Measurements from ENCODE around the gene SBF1. TPM values are rescaled to one million over a fixed set of nuclear protein-coding genes. Genes with fewer than 3 reads are reported as not detected.

The SBF1 gene
- total and polyA plus RNA-seq, 2 of the 13 experiments (the other 11 are each of a cell fraction or from before 2014, with no cell fraction given): 31.7 to 40.9 TPM

DNA sequence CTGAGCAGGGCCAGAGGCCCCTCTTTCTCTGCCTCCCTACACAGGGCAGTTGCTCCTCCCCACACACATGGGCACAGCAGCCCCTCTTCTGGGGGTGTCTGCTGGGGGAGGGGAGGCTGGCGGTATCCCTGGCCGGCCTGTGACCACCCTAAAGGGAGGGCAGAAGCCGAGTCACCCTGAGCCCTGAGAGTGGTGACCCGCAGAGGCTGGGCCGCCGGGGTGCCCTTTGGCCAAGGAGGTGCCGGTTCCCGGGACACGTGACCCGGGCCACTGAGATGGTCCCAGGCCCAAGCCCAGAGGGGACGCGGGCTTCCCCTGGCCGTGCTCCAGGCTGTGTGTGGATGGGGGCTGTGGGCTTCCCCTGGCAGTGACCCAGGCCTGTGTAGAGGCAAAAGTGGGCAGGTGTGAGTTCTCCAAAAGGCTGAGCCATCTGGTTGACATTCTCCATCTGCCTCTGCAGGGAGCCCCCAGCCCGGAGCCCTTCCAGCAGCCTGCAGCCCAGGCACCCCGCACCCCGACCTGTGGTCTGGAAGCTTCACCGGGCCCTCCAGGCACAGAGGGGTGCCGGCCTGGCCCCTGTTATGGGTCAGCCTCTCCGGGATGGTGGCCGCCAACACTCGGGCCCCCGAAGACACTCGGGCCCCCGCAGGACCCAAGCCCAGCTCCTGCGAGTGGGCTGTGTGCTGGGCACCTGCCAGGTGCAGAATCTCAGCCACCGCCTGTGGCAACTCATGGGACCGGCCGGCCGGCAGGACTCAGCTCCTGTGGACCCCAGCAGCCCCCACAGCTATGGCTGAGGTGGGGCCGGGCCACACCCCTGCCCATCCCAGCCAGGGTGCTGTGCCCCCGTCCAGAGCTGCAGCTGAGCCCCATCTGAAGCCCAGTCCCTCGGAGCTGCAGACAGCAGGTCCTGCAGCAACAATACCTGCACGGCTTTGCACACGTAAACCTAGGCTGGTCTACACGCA lies 7.6 kb upstream of the SBF1 start:
- FAIRE-seq (no peak), ATAC-seq (peak; percentile 9), DNase-seq (ENCODE audit: low spot score) (no peak)
- POLR2A ChIA-PET: interaction anchor here (0.7 to 2.1 kb wide), 5 partner anchors 12 to 43 kb away, joined by 3 to 5 read pairs (median 4); partner anchors contain the start of genes LMF2, NCAPH2 and SCO2
- H4K20me1 ChIP-seq (ENCODE audit: insufficient read depth, low read length): no peaks in the 10 kb centered on the region; the same call in 1 of the 2 replicates
- peak overlapping the region; percentile 76 for H3K9ac ChIP-seq (ENCODE audit: insufficient read depth, low read depth, low read length)
- peaks cover 59% of the 10 kb centered on the region for H3K4me1 ChIP-seq (ENCODE audit: insufficient read depth, low read length)
- H3K36me3 ChIP-seq (replicated peaks in 1 of 2; ENCODE audit: control insufficient read depth in 1 of 2, insufficient read depth in 2 of 2, low read length in 2 of 2): no peaks in the 10 kb centered on the region
- intact Hi-C loops (cut with micrococcal nuclease; ENCODE audit: unreplicated experiment) (no loop called here), in situ Hi-C loops (cut with HindIII; ENCODE audit: extremely low pct_ligation_motif_present, low pct_unique_long_range_greater_than_20kb) (no loop called here)
- WGBS (ENCODE audit: low lambda C conversion rate): 90% methylated on average over 9 of the region's 35 CpGs
- BruUV-seq (replicated peaks): no TSS peak
- H3K27me3 ChIP-seq (ENCODE audit: control insufficient read depth in 1 of 2, insufficient read depth in 2 of 2, low read length in 2 of 2): peaks cover 0 to 4% of the 10 kb centered on the region in 2 experiments; a peak in 1 of 5 replicates
- H3K79me2 ChIP-seq (ENCODE audit: insufficient read depth, low read length): no peaks in the 10 kb centered on the region
- H3K4me2 ChIP-seq (ENCODE audit: low read depth, low read length): peak overlapping the region; percentile 77
- H3K27ac ChIP-seq (ENCODE audit: extremely low read length, insufficient read depth, low read length): peak overlapping the region; percentile 31
- CTCF ChIA-PET (ENCODE audit: low intra/inter-chr PET ratio, low total read pairs): no interaction called here
- H2AFZ ChIP-seq (ENCODE audit: low read length): no peak overlapping the region
- H3K4me3 ChIP-seq (replicated peaks in 1 of 3; ENCODE audit: insufficient read depth in 1 of 3, low read depth in 2 of 3, low read length in 3 of 3): peak overlapping the region; percentile 75 to 76 (median 75)
- H3K9me3 ChIP-seq (ENCODE audit: low read length): no peaks in the 10 kb centered on the region
- no peak for TF ChIP-seq ZNF30 (CRISPR knock-in tag; IDR thresholded peaks at IDR 0.05)
- TF ChIP-seq ZMYM4 (CRISPR knock-in tag; IDR thresholded peaks at IDR 0.05): no peak
- TF ChIP-seq ZNF563 (CRISPR knock-in tag; IDR thresholded peaks at IDR 0.05): no peak
- no peak; the same call in 1 of the 2 replicates for TF ChIP-seq ZNF891 (CRISPR knock-in tag; IDR thresholded peaks at IDR 0.05)
- TF ChIP-seq TRIM24 (CRISPR knock-in tag; IDR thresholded peaks at IDR 0.05): no peak
- no peak for TF ChIP-seq SMC3 (IDR thresholded peaks at IDR 0.05; ENCODE audit: low read length)
- TF ChIP-seq ZNF790 (CRISPR knock-in tag; IDR thresholded peaks at IDR 0.05; ENCODE audit: borderline replicate concordance): no peak
- no peak for TF ChIP-seq SETDB1 (CRISPR knock-in tag; IDR thresholded peaks at IDR 0.05; ENCODE audit: borderline replicate concordance)
- no peak for TF ChIP-seq ZBTB20 (CRISPR knock-in tag; IDR thresholded peaks at IDR 0.05; ENCODE audit: borderline replicate concordance, low read depth)
- TF ChIP-seq ZNF720 (CRISPR knock-in tag; IDR thresholded peaks at IDR 0.05): no peak
- no peak for TF ChIP-seq ZNF772 (CRISPR knock-in tag; IDR thresholded peaks at IDR 0.05)
- TF ChIP-seq BHLHE40 (IDR thresholded peaks at IDR 0.05; ENCODE audit: low read length): peak; percentile 10; the same call in 1 of the 2 replicates
- TF ChIP-seq ETV6 (CRISPR knock-in tag; conservative IDR thresholded peaks at IDR 0.05): no peak
- TF ChIP-seq, protein P1, sequence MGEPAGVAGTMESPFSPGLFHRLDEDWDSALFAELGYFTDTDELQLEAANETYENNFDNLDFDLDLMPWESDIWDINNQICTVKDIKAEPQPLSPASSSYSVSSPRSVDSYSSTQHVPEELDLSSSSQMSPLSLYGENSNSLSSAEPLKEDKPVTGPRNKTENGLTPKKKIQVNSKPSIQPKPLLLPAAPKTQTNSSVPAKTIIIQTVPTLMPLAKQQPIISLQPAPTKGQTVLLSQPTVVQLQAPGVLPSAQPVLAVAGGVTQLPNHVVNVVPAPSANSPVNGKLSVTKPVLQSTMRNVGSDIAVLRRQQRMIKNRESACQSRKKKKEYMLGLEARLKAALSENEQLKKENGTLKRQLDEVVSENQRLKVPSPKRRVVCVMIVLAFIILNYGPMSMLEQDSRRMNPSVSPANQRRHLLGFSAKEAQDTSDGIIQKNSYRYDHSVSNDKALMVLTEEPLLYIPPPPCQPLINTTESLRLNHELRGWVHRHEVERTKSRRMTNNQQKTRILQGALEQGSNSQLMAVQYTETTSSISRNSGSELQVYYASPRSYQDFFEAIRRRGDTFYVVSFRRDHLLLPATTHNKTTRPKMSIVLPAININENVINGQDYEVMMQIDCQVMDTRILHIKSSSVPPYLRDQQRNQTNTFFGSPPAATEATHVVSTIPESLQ (CRISPR knock-in tag; conservative IDR thresholded peaks at IDR 0.05): no peak
- TF ChIP-seq, protein P2, sequence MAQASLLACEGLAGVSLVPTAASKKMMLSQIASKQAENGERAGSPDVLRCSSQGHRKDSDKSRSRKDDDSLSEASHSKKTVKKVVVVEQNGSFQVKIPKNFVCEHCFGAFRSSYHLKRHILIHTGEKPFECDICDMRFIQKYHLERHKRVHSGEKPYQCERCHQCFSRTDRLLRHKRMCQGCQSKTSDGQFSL (CRISPR knock-in tag; IDR thresholded peaks at IDR 0.05): no peak
- TF ChIP-seq, protein P3, sequence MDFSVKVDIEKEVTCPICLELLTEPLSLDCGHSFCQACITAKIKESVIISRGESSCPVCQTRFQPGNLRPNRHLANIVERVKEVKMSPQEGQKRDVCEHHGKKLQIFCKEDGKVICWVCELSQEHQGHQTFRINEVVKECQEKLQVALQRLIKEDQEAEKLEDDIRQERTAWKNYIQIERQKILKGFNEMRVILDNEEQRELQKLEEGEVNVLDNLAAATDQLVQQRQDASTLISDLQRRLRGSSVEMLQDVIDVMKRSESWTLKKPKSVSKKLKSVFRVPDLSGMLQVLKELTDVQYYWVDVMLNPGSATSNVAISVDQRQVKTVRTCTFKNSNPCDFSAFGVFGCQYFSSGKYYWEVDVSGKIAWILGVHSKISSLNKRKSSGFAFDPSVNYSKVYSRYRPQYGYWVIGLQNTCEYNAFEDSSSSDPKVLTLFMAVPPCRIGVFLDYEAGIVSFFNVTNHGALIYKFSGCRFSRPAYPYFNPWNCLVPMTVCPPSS (IDR thresholded peaks at IDR 0.05): no peak
- TF ChIP-seq, protein P4, sequence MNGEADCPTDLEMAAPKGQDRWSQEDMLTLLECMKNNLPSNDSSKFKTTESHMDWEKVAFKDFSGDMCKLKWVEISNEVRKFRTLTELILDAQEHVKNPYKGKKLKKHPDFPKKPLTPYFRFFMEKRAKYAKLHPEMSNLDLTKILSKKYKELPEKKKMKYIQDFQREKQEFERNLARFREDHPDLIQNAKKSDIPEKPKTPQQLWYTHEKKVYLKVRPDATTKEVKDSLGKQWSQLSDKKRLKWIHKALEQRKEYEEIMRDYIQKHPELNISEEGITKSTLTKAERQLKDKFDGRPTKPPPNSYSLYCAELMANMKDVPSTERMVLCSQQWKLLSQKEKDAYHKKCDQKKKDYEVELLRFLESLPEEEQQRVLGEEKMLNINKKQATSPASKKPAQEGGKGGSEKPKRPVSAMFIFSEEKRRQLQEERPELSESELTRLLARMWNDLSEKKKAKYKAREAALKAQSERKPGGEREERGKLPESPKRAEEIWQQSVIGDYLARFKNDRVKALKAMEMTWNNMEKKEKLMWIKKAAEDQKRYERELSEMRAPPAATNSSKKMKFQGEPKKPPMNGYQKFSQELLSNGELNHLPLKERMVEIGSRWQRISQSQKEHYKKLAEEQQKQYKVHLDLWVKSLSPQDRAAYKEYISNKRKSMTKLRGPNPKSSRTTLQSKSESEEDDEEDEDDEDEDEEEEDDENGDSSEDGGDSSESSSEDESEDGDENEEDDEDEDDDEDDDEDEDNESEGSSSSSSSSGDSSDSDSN (CRISPR knock-in tag; IDR thresholded peaks at IDR 0.05): peak; percentile 12; the same call in 1 of the 2 replicates
- no peak for TF ChIP-seq TEAD2 (CRISPR knock-in tag; IDR thresholded peaks at IDR 0.05)
- TF ChIP-seq MTA3 (CRISPR knock-in tag; IDR thresholded peaks at IDR 0.05): no peak

All from HepG2 (cell line).